Large intestine (tissue), 3 donors: ENCODE data around the gene TTC3. TPM values are rescaled to one million over a fixed set of nuclear protein-coding genes. Genes with fewer than 3 reads are reported as not detected.
"Not testable (repeated sequence)": the region's sequence is repeated elsewhere in the genome, so short reads cannot be mapped to it uniquely, and the experiment has no call there.

ENCODE experiments used
- DNase-seq, 2 donors: peaks; one replicate each; pipeline versions ENCODE4 v3.0.0 to v3.0.0-alpha.2; 2013
- H3K27ac ChIP-seq: one replicate; pipeline ENCODE4 v1.5.1; 2013; ENCODE audit warnings: low read length
- H3K27me3 ChIP-seq: 2 replicates; pipeline ENCODE4 v1.6.1; 2013; ENCODE audit warnings: low read length; ENCODE audit not compliant: control insufficient read depth, insufficient read depth
- H3K36me3 ChIP-seq: 2 replicates; pipeline ENCODE4 v1.6.1; 2013; ENCODE audit warnings: low read length; ENCODE audit not compliant: control insufficient read depth, insufficient read depth
- H3K4me1 ChIP-seq: one replicate; pipeline ENCODE4 v1.6.1; 2013; ENCODE audit warnings: low read length; ENCODE audit not compliant: control insufficient read depth, insufficient read depth
- H3K4me3 ChIP-seq: one replicate; pipeline ENCODE4 v1.5.1; 2013; ENCODE audit warnings: low read length
- H3K9me3 ChIP-seq: one replicate; pipeline ENCODE4 v1.6.1; 2013; ENCODE audit warnings: mild to moderate bottlenecking, low read depth, low read length, moderate library complexity; ENCODE audit not compliant: control insufficient read depth
- WGBS: methylation state at CpG from one replicate; pipeline ENCODE4 v1.1.5; 2013; ENCODE audit warnings: low lambda C conversion rate; ENCODE audit not compliant: insufficient coverage; 5-methylcytosine and 5-hydroxymethylcytosine counted together
- polyA plus RNA-seq: library from polyadenylated mRNA; unstranded; fragments of 120-200 nt; gene quantifications from one replicate; pipeline ENCODE4 v1.2.1, GENCODE V29; 2013

TTC3 gene
- polyA plus RNA-seq, 1 donor = 108 TPM

DNA sequence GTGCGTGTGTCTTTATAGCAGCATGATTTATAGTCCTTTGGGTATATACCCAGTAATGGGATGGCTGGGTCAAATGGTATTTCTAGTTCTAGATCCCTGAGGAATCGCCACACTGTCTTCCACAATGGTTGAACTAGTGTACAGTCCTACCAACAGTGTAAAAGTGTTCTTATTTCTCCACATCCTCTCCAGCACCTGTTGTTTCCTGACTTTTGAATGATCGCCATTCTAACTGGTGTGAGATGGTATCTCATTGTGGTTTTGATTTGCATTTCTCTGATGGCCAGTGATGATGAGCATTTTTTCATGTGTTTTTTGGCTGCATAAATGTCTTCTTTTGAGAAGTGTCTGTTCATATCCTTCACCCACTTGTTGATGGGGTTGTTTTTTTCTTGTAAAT lies 149.2 kb downstream of the TTC3 start:
- no CpG with 5 or more reads among the region's 3 CpGs for WGBS
- not testable (repeated sequence) for DNase-seq

DNA sequence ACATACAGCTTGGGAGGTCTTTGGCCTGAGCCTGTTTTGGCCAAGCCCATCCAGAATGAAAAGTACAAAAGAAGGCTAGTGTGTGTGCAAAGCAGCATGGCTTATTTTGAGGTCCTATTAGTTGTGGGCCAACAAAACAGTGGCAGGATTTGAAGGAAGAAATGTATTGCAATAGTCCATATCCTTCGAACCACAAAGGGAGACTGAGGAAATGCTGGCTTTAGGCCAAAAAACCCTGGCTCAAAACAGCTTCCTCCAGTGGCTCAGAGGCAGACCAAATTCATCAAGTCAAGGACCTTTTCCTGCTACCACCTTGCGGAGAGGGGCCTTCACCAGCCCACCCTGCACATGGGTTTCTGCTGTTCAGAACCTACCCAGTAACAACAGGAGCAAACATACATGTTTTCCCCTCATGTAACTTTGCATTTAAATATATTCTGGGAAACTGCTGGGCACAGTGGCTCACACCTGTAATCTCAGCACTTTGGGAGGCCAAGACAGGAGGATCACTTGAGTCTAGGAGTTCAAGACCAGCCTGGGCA lies 150.8 kb downstream of the TTC3 start:
- no peak overlapping the region for H3K27ac ChIP-seq
- WGBS = no CpG with 5 or more reads among the region's 2 CpGs

More for the DNA sequence above, 149.2 kb downstream of the TTC3 start:
- not testable (repeated sequence) for H3K27me3 ChIP-seq, H3K27ac ChIP-seq, H3K4me3 ChIP-seq, H3K4me1 ChIP-seq, H3K9me3 ChIP-seq
- H3K36me3 ChIP-seq = peaks cover 35% of the 10 kb centered on the region

DNA sequence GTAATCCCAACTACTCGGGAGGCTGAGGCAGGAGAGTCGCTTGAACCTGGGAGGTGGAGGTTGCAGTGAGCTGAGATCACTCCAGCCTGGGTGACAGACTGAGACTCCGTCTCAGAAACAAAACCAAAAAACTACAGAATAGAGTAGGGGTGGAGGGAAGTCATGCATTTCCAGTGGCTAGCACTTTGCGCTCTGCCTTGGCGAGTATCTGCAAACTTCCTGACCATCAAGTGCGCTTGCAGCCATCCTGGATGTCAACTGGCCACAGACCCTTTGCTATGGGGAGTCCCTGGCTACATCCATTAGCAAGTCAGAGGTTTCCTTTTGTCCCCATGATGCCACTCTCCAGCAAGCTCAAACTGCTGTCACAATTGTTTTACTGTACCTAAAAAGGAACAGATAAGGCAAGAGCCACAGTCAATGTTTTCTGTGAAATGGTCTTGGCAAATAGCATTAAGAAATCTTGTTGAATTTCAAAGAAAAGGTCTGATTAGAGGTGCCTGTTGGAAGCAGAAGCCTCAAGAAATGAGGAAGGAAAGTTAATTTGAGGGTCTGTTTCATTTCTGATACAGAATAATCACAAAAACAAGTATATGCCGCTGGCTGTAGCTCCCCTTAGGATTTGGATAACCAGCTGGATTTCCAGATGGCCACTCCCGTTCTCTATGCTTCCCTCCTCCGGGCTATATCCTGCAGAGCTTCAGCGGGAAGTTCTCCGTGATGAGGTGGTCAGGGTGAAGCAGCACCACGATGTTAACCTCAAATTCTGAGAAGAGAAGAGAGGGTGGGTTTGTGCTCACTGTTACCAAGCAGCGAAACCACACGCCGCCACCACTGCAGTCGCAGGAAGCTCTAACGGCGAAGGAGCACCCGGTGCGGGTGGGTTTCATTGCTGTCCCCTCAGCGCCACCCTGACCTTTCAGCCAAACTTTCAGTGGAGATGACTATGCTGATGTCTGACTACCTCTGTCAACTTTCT lies 152.1 kb downstream of the TTC3 start:
- Histone ChIP-seq H3K4me3 (no peak overlapping the region), H3K36me3 (peaks cover 62% of the 10 kb centered on the region), H3K4me1 (no peaks in the 10 kb centered on the region), H3K27me3 (no peaks in the 10 kb centered on the region), H3K27ac (no peak overlapping the region), H3K9me3 (peaks cover 3% of the 10 kb centered on the region)
- no peak for DNase-seq
- WGBS = 80% methylated on average over 2 of the region's 21 CpGs

More for the DNA sequence above, 150.8 kb downstream of the TTC3 start:
- Histone ChIP-seq H3K4me3 (no peak overlapping the region), H3K4me1 (no peaks in the 10 kb centered on the region), H3K9me3 (peaks cover 3% of the 10 kb centered on the region), H3K36me3 (peaks cover 51% of the 10 kb centered on the region), H3K27me3 (no peaks in the 10 kb centered on the region)
- no peak for DNase-seq

DNA sequence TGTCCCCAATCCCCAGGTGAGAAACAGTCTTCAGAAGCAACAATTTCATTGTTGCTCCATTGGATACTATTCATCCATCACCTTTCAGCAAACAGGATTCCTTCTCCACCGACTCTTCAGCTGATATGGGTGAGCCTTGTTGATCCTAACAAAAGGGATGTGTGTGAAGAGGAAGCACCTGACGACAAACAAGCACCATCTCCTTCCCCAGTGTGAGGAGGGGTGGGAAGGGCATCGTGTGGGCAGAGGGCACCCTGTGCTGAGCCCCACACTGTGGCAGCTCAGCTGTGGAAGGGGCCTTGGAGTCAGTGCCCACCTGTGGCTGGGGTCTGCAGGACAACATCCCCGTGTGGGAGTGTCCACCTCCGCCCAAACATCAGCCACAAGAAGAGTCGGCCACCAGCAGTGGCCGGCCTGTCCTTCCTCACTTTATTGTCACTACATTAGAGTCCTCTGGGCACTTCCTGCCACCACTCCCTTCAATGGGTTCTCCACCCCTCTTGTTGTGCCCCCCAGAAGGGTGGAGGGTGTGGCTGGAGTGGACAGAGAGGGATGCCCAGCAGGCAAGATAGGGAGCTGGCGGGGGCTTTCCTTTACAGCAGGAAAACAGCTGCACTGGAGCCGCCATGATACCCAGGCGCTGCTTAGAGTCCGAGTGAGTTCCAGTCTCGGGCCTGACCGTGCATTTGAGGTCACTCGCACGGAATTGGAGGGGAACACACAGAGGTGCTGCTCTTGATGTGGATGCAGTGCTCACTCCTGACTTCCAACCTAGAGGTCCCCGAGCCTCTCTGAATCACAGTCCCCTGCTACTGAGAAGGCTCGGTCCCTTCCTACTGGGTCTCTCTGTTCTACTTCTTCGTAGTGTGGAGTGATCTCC lies 153.2 kb downstream of the TTC3 start:
- no CpG with 5 or more reads among the region's 18 CpGs for WGBS
- Histone ChIP-seq H3K27ac (no peak overlapping the region), H3K27me3 (no peaks in the 10 kb centered on the region), H3K4me1 (no peaks in the 10 kb centered on the region), H3K9me3 (no peaks in the 10 kb centered on the region), H3K36me3 (peaks cover 71% of the 10 kb centered on the region), H3K4me3 (no peak overlapping the region)
- no peak for DNase-seq

DNA sequence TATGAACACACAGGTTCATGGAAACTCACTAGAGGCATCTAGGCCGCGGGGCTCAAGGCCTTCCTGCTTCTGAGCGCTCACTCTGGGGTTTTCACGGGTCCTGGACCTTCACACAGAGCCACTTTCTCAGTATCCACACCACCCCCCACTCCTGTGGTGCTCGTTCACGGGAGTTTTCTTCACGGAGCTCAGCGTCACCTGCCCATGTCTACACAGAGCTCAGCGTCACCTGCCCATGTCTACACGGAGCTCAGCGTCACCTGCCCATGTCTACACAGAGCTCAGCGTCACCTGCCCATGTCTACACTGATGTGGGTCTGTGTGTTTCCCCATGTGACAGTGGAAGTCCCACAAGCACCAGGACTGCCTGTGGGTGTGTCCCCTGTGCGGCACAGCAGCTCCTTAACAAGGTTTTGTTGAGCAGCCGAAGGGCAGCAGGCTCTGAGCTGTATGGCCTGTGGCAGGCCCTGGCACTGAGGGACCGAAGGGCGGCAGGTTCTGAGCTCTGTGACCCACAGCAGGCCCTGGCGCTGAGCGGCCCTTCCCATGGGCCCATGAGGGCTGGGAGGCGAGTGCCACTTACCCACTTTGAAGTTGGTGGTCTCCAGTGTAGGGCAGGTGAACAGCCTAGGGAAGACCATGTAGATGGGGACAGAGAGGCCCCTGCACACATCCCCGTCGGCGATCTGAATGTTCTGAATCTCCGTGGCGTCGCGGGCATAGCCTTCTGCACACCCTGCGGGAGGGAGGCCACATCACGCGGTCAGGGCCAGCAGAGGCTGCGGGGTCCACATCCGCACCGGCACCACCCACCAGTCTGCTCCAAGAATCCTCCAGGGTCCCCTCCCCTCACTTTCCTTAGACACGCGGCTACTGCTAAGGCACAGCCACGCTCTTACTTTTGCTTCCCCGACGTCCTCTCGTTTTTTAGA lies 154.3 kb downstream of the TTC3 start:
- Histone ChIP-seq H3K27ac (no peak overlapping the region), H3K4me3 (no peak overlapping the region), H3K9me3 (no peaks in the 10 kb centered on the region), H3K4me1 (no peaks in the 10 kb centered on the region), H3K27me3 (no peaks in the 10 kb centered on the region), H3K36me3 (peaks cover 81% of the 10 kb centered on the region)
- WGBS = no CpG with 5 or more reads among the region's 38 CpGs
- DNase-seq = no peak

DNA sequence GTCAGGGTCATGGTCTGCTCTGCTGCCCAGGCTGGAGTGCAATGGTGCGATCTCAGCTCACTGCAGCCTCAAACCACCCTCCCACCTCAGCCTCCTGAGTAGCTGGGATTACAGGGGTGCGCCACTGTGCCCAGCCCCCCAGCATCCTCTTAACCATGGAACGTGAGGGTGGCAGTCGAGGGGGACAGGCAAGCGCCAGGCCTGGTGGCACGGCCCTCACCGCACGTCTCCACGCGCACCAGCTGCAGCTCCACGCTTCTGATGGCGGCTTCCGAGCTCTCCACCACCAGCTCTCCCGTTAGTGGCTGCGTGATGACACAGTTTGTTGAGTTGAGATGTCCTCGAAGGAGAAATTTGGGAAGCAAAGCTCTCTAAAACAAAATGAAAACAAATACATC lies 154.9 kb downstream of the TTC3 start:
- Histone ChIP-seq H3K4me1 (no peaks in the 10 kb centered on the region), H3K27me3 (no peaks in the 10 kb centered on the region), H3K27ac (no peak overlapping the region), H3K9me3 (no peaks in the 10 kb centered on the region), H3K36me3 (peaks cover 88% of the 10 kb centered on the region), H3K4me3 (no peak overlapping the region)
- no peak for DNase-seq
- WGBS = no CpG with 5 or more reads among the region's 16 CpGs

DNA sequence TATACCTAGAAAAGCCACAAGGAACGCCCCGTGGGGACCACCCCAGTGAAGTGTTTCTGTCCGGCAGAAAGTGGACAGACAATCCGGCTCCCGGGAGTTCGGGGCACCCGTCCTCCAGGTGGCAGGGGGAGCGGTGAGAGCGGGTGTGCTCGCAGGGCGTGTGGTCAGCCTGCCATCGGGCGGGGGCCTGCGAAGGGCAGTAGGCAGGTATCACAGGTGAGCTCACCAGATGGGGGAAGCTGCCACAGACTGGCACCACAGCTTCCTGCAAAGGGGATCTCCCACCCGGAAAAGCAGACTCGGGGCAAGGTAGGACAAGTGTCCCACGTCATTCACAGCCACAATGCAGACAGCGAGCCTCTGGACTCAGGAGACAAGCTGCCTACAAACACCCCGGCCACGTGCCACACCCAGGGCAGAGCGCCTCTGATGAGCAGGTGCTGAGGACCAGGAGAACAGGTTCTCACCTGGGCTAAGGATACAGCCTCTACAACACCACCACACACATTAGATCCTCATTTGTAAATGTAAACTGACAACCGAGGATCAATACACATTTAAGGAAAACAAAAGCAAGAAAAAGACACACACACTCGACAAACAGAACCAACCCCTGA lies 157.7 kb downstream of the TTC3 start:
- Histone ChIP-seq H3K36me3 (peaks cover 82% of the 10 kb centered on the region), H3K4me3 (no peak overlapping the region), H3K4me1 (no peaks in the 10 kb centered on the region), H3K27me3 (no peaks in the 10 kb centered on the region), H3K27ac (no peak overlapping the region), H3K9me3 (no peaks in the 10 kb centered on the region)
- WGBS = 80% methylated on average over 1 of the region's 23 CpGs
- no peak for DNase-seq

DNA sequence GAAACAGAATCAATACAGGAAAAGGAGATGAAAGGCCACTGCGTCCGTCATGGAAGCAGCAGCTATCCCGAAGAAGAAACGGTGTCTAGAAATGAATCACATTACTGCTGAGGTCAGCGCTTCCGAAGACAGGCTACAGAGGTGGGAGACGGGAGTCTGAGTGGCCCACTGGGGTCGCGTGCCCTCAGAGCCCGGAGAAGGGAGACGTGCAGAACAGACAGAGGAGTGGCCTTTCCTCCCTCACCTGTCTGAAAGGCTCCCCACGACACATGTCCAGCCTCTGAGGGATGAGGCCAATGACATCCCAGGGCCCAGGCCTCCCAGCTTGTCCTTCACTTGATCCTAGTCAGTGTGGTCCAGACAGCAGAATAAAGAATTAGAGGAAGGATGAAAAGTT lies 158.2 kb downstream of the TTC3 start:
- no peaks in the 10 kb centered on the region for H3K4me1 ChIP-seq
- H3K4me3 ChIP-seq = no peak overlapping the region
- DNase-seq = no peak
- H3K27me3 ChIP-seq = no peaks in the 10 kb centered on the region
- no peaks in the 10 kb centered on the region for H3K9me3 ChIP-seq
- WGBS = no CpG with 5 or more reads among the region's 12 CpGs
- peaks cover 81% of the 10 kb centered on the region for H3K36me3 ChIP-seq
- no peak overlapping the region for H3K27ac ChIP-seq

DNA sequence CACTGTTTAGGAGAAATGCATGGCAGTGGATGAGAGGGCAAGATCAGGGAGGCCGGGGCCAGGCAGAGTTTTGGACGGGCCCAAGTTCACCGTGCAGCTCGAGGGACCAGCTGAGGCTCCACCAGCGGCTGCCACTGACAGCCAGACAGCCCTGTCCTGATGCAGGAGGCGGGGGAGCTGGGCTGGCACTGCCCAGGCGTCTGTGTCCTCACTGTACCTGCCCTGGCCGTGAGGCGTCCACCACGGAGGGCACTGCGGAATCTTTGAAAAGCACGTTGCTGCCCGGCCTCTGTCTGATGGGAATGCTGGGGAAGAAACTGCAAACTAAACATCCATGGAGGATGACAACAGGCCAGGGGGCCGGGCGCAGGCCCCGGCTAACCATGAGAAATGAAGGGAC lies 158.6 kb downstream of the TTC3 start:
- WGBS = no CpG with 5 or more reads among the region's 16 CpGs
- no peaks in the 10 kb centered on the region for H3K9me3 ChIP-seq
- no peak for DNase-seq
- no peaks in the 10 kb centered on the region for H3K27me3 ChIP-seq
- no peak overlapping the region for H3K4me3 ChIP-seq
- no peaks in the 10 kb centered on the region for H3K4me1 ChIP-seq
- H3K27ac ChIP-seq = no peak overlapping the region
- peaks cover 78% of the 10 kb centered on the region for H3K36me3 ChIP-seq
